HUES6 (cell line): ENCODE results near the gene GRIP2.

Experiments used
- H3K27ac ChIP-seq: 2 replicates; pipeline ENCODE4 v1.7.0; 2013; ENCODE audit warnings: low read depth, mild to moderate bottlenecking, low read length, inconsistent platforms
- H3K27me3 ChIP-seq: 2 replicates; pipeline ENCODE4 v1.6.1; 2013; ENCODE audit warnings: low read length; ENCODE audit not compliant: control insufficient read depth, insufficient read depth
- H3K36me3 ChIP-seq: 2 replicates; pipeline ENCODE4 v1.6.1; 2013; ENCODE audit warnings: low read length; ENCODE audit not compliant: control insufficient read depth, insufficient read depth
- H3K4me1 ChIP-seq: 2 replicates; pipeline ENCODE4 v1.6.1; 2013; ENCODE audit warnings: low read length; ENCODE audit not compliant: control insufficient read depth, insufficient read depth
- H3K4me3 ChIP-seq: 2 replicates; pipeline ENCODE4 v1.5.1; 2013; ENCODE audit warnings: low read depth, low read length
- H3K9ac ChIP-seq: one replicate; pipeline ENCODE4 v1.6.1; 2013; ENCODE audit warnings: mild to moderate bottlenecking, low read length
- H3K9me3 ChIP-seq: 2 replicates; pipeline ENCODE4 v1.6.1; 2013; ENCODE audit warnings: low read depth, low read length; ENCODE audit not compliant: control insufficient read depth, insufficient read depth

Gene GRIP2

DNA sequence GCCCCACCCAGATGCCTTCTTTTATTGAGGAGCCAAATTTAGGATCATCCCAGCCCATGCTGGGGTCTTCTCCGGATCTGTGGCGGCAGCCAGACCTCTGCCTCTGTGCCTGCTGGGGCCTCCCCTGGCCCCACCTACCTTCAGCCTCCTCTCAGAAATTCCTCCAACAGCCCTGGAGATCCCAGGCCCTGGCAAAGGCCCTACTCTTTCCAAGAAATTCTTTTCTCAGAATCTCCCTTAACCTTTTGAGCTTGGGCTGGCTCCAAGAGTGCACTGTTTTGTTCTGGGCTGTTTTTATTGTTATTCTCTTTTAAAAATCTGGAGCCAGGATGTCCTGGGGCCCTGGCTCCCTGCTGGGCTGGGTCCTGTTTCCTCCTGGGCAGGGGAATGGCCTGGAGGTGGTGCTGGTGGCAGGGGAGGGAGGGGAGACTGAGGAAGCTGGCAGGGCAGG is 57.8 kb downstream of the GRIP2 start:
- no peaks in the 10 kb centered on the region for H3K9me3 ChIP-seq
- H3K4me1 ChIP-seq, result peaks cover 13% of the 10 kb centered on the region
- H3K9ac ChIP-seq, result no peak overlapping the region
- H3K27ac ChIP-seq, result no peak overlapping the region
- no peaks in the 10 kb centered on the region for H3K27me3 ChIP-seq
- peaks cover 99% of the 10 kb centered on the region for H3K36me3 ChIP-seq
- no peak overlapping the region for H3K4me3 ChIP-seq

DNA sequence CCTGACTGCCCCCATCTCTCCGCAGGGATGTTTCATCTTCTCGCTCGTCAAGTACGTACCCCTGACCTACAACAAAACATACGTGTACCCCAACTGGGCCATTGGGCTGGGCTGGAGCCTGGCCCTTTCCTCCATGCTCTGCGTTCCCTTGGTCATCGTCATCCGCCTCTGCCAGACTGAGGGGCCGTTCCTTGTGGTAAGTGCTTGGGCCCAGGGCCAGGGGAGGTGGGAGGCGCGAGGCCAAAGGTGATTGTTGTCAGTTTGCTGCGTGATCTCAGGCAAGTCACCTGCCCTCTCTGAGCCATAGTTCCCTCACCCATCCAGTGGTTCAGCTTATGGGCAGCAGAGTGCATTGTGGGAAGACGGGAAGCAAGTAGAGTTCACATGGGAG is 58.5 kb downstream of the GRIP2 start:
- Histone ChIP-seq H3K4me1 (peaks cover 13% of the 10 kb centered on the region), H3K27me3 (no peaks in the 10 kb centered on the region), H3K9ac (no peak overlapping the region), H3K36me3 (peaks cover 99% of the 10 kb centered on the region), H3K9me3 (no peaks in the 10 kb centered on the region), H3K27ac (no peak overlapping the region), H3K4me3 (no peak overlapping the region)

GRCh38 chr3:14481018-14481645 is 59.0 kb downstream of the GRIP2 start:
- Histone ChIP-seq H3K27ac (no peak overlapping the region), H3K36me3 (peaks cover 99% of the 10 kb centered on the region), H3K4me1 (peaks cover 13% of the 10 kb centered on the region), H3K27me3 (no peaks in the 10 kb centered on the region), H3K9ac (no peak overlapping the region), H3K9me3 (no peaks in the 10 kb centered on the region), H3K4me3 (no peak overlapping the region)

- Histone ChIP-seq H3K36me3 (peaks cover 99% of the 10 kb centered on the region), H3K4me1 (peaks cover 13% of the 10 kb centered on the region), H3K4me3 (no peak overlapping the region), H3K9me3 (no peaks in the 10 kb centered on the region), H3K27me3 (no peaks in the 10 kb centered on the region), H3K9ac (no peak overlapping the region), H3K27ac (no peak overlapping the region)
Measured at GRCh38 chr3:14480207-14481017, 59.7 kb downstream of the GRIP2 start.

GRCh38 chr3:14479591-14479990 is 60.6 kb downstream of the GRIP2 start:
- H3K27ac ChIP-seq, result no peak overlapping the region
- peaks cover 97% of the 10 kb centered on the region for H3K36me3 ChIP-seq
- H3K27me3 ChIP-seq, result no peaks in the 10 kb centered on the region

GRCh38 chr3:14478956-14479550 is 61.1 kb downstream of the GRIP2 start:
- no peak overlapping the region for H3K9ac ChIP-seq
- peaks cover 13% of the 10 kb centered on the region for H3K4me1 ChIP-seq
- H3K9me3 ChIP-seq, result no peaks in the 10 kb centered on the region
- H3K4me3 ChIP-seq, result no peak overlapping the region
- H3K27me3 ChIP-seq, result no peaks in the 10 kb centered on the region
- peaks cover 97% of the 10 kb centered on the region for H3K36me3 ChIP-seq
- no peak overlapping the region for H3K27ac ChIP-seq

More at GRCh38 chr3:14479591-14479990, 60.6 kb downstream of the GRIP2 start:
- Histone ChIP-seq H3K4me3 (no peak overlapping the region), H3K9me3 (no peaks in the 10 kb centered on the region), H3K4me1 (peaks cover 13% of the 10 kb centered on the region), H3K9ac (no peak overlapping the region)

GRCh38 chr3:14477311-14477935 is 62.7 kb downstream of the GRIP2 start:
- Histone ChIP-seq H3K27ac (no peak overlapping the region), H3K4me3 (no peak overlapping the region), H3K9ac (no peak overlapping the region), H3K36me3 (peaks cover 97% of the 10 kb centered on the region), H3K27me3 (no peaks in the 10 kb centered on the region), H3K4me1 (peaks cover 23% of the 10 kb centered on the region), H3K9me3 (no peaks in the 10 kb centered on the region)

GRCh38 chr3:14476583-14477265 is 63.4 kb downstream of the GRIP2 start:
- Histone ChIP-seq H3K4me1 (peaks cover 25% of the 10 kb centered on the region), H3K36me3 (peaks cover 98% of the 10 kb centered on the region), H3K4me3 (no peak overlapping the region), H3K9me3 (no peaks in the 10 kb centered on the region), H3K27me3 (no peaks in the 10 kb centered on the region), H3K27ac (no peak overlapping the region), H3K9ac (no peak overlapping the region)

GRCh38 chr3:14475621-14476020 is 64.5 kb downstream of the GRIP2 start:
- no peaks in the 10 kb centered on the region for H3K9me3 ChIP-seq
- H3K4me3 ChIP-seq, result no peak overlapping the region
- peaks cover 27% of the 10 kb centered on the region; the same call in 1 of the 2 replicates for H3K4me1 ChIP-seq
- H3K27me3 ChIP-seq, result no peaks in the 10 kb centered on the region
- H3K36me3 ChIP-seq, result peaks cover 97% of the 10 kb centered on the region
- H3K9ac ChIP-seq, result no peak overlapping the region
- H3K27ac ChIP-seq, result no peak overlapping the region

- Histone ChIP-seq H3K9me3 (no peaks in the 10 kb centered on the region), H3K27ac (no peak overlapping the region), H3K9ac (no peak overlapping the region), H3K4me3 (no peak overlapping the region), H3K27me3 (no peaks in the 10 kb centered on the region), H3K4me1 (peaks cover 21% of the 10 kb centered on the region; the same call in 1 of the 2 replicates), H3K36me3 (peaks cover 96% of the 10 kb centered on the region)
Measured at GRCh38 chr3:14474363-14475081, 65.6 kb downstream of the GRIP2 start.
